ENCODE measurements around the gene FIG4.

GRCh38 chr6:109769213-109769612 lies 78.1 kb downstream of the FIG4 start:
- no peak for TF ChIP-seq CTCF (IDR thresholded peaks at IDR 0.05)
- TF ChIP-seq POLR2A (IDR thresholded peaks at IDR 0.05) = no peak
